ENCODE data around the gene RSRC1. TPM values are rescaled to one million over a fixed set of nuclear protein-coding genes. Genes with fewer than 3 reads are reported as not detected.

The RSRC1 gene
- total RNA-seq, 1 donor from 2014 or later, result 38.5 TPM

DNA sequence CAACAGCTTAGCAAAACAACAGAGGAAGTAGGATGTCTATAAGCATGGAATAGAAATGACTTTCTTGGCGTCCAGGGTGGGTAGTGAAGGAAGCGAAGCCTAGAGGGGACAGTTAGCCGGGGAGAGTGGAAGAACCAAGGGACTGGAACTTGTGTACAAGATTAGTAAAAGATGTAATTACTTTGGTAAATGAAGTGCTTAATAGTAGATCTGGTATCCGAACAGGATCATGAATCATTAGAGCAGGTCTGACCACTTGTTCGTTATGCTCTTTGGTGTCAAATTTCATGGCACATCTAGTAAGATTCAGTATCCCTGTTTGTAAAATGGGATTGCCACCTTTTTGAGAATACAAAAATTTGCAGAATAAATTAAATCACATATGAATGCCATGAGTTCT lies 348.6 kb downstream of the RSRC1 start:
- no peaks in the 10 kb centered on the region for H3K27me3 ChIP-seq
- H3K4me3 ChIP-seq, result no peak overlapping the region
- H3K27ac ChIP-seq, result no peak overlapping the region
- intact Hi-C loops (cut with DNase I), result no loop called here
- H3K9me3 ChIP-seq, result no peaks in the 10 kb centered on the region
- no peak for DNase-seq (ENCODE audit: extremely low spot score in 2 of 2)
- TF ChIP-seq POLR2AphosphoS5 (IDR thresholded peaks at IDR 0.05; ENCODE audit: insufficient read depth in 1 of 2, low read depth in 1 of 2), result no peak
- no peak for TF ChIP-seq POLR2A (IDR thresholded peaks at IDR 0.05)
- no peak for TF ChIP-seq CTCF (IDR thresholded peaks at IDR 0.05)
- H3K4me1 ChIP-seq, result no peaks in the 10 kb centered on the region
- H3K36me3 ChIP-seq, result no peaks in the 10 kb centered on the region

DNA sequence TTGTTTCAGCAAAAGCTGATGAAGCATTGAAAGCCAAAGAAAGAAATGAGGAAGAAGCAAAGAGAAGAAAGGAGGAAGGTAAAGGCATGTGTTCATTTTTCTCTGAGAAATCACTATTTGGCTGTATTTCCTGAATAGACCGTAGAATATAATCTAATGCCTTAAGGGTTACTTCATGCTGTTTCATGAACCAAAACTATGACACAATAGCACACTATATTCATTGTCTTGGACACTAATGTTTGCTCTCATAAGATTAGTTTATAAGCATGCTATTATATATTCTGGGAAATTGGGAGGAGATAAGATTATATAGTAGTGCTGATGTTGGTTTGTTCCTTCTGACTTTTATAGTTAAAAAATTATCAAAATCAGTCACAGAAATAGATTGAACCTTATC lies 351.0 kb downstream of the RSRC1 start:
- Histone ChIP-seq H3K4me1 (no peaks in the 10 kb centered on the region), H3K4me3 (no peak overlapping the region), H3K9me3 (no peaks in the 10 kb centered on the region), H3K27ac (no peak overlapping the region), H3K27me3 (no peaks in the 10 kb centered on the region), H3K36me3 (no peaks in the 10 kb centered on the region)
- TF ChIP-seq CTCF (IDR thresholded peaks at IDR 0.05), result no peak
- TF ChIP-seq POLR2AphosphoS5 (IDR thresholded peaks at IDR 0.05; ENCODE audit: insufficient read depth in 1 of 2, low read depth in 1 of 2), result no peak
- no peak for TF ChIP-seq POLR2A (IDR thresholded peaks at IDR 0.05)
- intact Hi-C loops (cut with DNase I), result no loop called here
- DNase-seq (ENCODE audit: extremely low spot score in 2 of 2), result no peak

- Histone ChIP-seq H3K9me3 (no peaks in the 10 kb centered on the region), H3K27ac (no peak overlapping the region), H3K4me1 (no peaks in the 10 kb centered on the region), H3K36me3 (no peaks in the 10 kb centered on the region), H3K4me3 (no peak overlapping the region), H3K27me3 (no peaks in the 10 kb centered on the region)
- intact Hi-C loops (cut with DNase I), result no loop called here
- no peak for TF ChIP-seq POLR2A (IDR thresholded peaks at IDR 0.05)
- TF ChIP-seq CTCF (IDR thresholded peaks at IDR 0.05), result no peak
- no peak for TF ChIP-seq POLR2AphosphoS5 (IDR thresholded peaks at IDR 0.05; ENCODE audit: insufficient read depth in 1 of 2, low read depth in 1 of 2)
- DNase-seq (ENCODE audit: extremely low spot score in 2 of 2), result no peak
These were observed 353.7 kb downstream of the RSRC1 start for GRCh38 chr3:158463556-158463955.

DNA sequence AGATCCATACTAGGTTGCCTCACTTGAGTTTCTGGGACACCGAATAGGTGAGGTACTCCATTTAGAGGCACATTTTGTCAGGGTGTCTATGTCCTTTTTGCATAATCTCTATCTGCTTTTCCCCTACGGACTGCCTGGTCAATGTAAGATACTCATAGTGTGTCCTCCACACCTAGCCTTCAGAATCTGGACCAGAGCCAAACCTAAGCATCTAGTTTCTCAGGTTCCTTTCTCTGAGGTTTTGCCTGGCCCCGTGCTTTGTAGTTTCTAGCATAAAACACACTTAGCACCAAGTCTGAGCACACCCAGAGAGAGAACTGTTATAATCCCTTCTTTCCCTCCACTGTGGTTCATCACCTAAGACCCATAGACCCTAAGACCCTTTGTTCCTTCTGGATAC lies 355.2 kb downstream of the RSRC1 start:
- intact Hi-C loops (cut with DNase I), result no loop called here
- Histone ChIP-seq H3K27me3 (no peaks in the 10 kb centered on the region), H3K36me3 (no peaks in the 10 kb centered on the region), H3K27ac (no peak overlapping the region), H3K4me3 (no peak overlapping the region), H3K9me3 (no peaks in the 10 kb centered on the region), H3K4me1 (no peaks in the 10 kb centered on the region)
- TF ChIP-seq POLR2AphosphoS5 (IDR thresholded peaks at IDR 0.05; ENCODE audit: insufficient read depth in 1 of 2, low read depth in 1 of 2) (no peak), CTCF (IDR thresholded peaks at IDR 0.05) (no peak), POLR2A (IDR thresholded peaks at IDR 0.05) (no peak)
- DNase-seq (ENCODE audit: extremely low spot score in 2 of 2), result no peak

GRCh38 chr3:158470944-158471638 lies 361.2 kb downstream of the RSRC1 start:
- DNase-seq (ENCODE audit: extremely low spot score in 2 of 2), result no peak
- no peaks in the 10 kb centered on the region for H3K27me3 ChIP-seq
- no peak for TF ChIP-seq CTCF (IDR thresholded peaks at IDR 0.05)
- TF ChIP-seq POLR2A (IDR thresholded peaks at IDR 0.05), result no peak
- TF ChIP-seq POLR2AphosphoS5 (IDR thresholded peaks at IDR 0.05; ENCODE audit: insufficient read depth in 1 of 2, low read depth in 1 of 2), result no peak
- H3K27ac ChIP-seq, result no peak overlapping the region
- no peaks in the 10 kb centered on the region for H3K9me3 ChIP-seq
- no peak overlapping the region for H3K4me3 ChIP-seq
- H3K4me1 ChIP-seq, result no peaks in the 10 kb centered on the region
- H3K36me3 ChIP-seq, result no peaks in the 10 kb centered on the region
- intact Hi-C loops (cut with DNase I), result no loop called here
